CD4-positive, alpha-beta T cell (primary cell): Measurements from ENCODE around the gene PLXNB1. TPM values are rescaled to one million over a fixed set of nuclear protein-coding genes. Genes with fewer than 3 reads are reported as not detected.

Source experiments
- ATAC-seq: fragments of 200-7000 bp; cut with Tn5 transposase; one replicate; pipeline ENCODE4 v1.10.0; 2022; ENCODE audit warnings: mild to moderate bottlenecking; ENCODE audit not compliant: poor library complexity
- CTCF ChIA-PET: fragments of 350-600 bp; sonication (Branson Sonifier 250); formaldehyde crosslinking; loops from one replicate; lab custom pipeline; 2021; ENCODE audit warnings: antibody characterized with exemption, inconsistent platforms; lab: Charles Lee
- POLR2A ChIA-PET: fragments of 350-600 bp; sonication (Branson Sonifier 250); formaldehyde crosslinking; loops from one replicate; lab custom pipeline; 2021; ENCODE audit warnings: antibody characterized with exemption, inconsistent platforms; lab: Charles Lee
- DNase-seq, 14 experiments: peaks; one replicate each; pipeline ENCODE4 v3.0.0-alpha.2; 2013 to 2020; ENCODE audit warnings: mixed read lengths in 2 of 14
- H3K27ac ChIP-seq, 2 donors: one replicate each; pipeline versions ENCODE4 v1.5.1 to v1.7.0; 2013; ENCODE audit warnings: low read length in 2 of 2, low read depth in 1 of 2, mild to moderate bottlenecking in 1 of 2
- H3K27me3 ChIP-seq, 2 experiments: 1 replicate in 1 of 2; 2 replicates in 1 of 2; pipeline versions ENCODE4 v1.6.1 to v1.7.0; 2013; ENCODE audit warnings: low read length in 2 of 2, control low read depth in 1 of 2, mild to moderate bottlenecking in 1 of 2, moderate library complexity in 1 of 2; ENCODE audit not compliant: insufficient read depth in 2 of 2, control insufficient read depth in 1 of 2
- H3K36me3 ChIP-seq: one replicate; pipeline ENCODE4 v1.6.1; 2013; ENCODE audit warnings: low read length, control low read depth; ENCODE audit not compliant: insufficient read depth
- H3K4me1 ChIP-seq: one replicate; pipeline ENCODE4 v1.6.1; 2013; ENCODE audit warnings: low read length, control low read depth; ENCODE audit not compliant: insufficient read depth
- H3K4me3 ChIP-seq: one replicate; pipeline ENCODE4 v1.5.1; 2013; ENCODE audit warnings: mild to moderate bottlenecking, low read length, moderate library complexity
- H3K9me3 ChIP-seq, 2 experiments: 1 replicate in 1 of 2; 2 replicates in 1 of 2; pipeline versions ENCODE4 v1.6.1 to v1.7.0; 2013; ENCODE audit warnings: low read length in 2 of 2, mild to moderate bottlenecking in 2 of 2, control low read depth in 1 of 2, moderate library complexity in 1 of 2; ENCODE audit not compliant: control insufficient read depth in 1 of 2, insufficient read depth in 1 of 2
- H3K27ac Mint-ChIP-seq: one replicate; pipeline ENCODE4 v1.8.0; 2020; ENCODE audit warnings: mixed read lengths
- H3K27me3 Mint-ChIP-seq: one replicate; pipeline ENCODE4 v1.8.0; 2021; ENCODE audit warnings: mixed read lengths
- H3K36me3 Mint-ChIP-seq: one replicate; pipeline ENCODE4 v1.8.0; 2021; ENCODE audit warnings: low read depth, mixed read lengths
- H3K4me1 Mint-ChIP-seq: one replicate; pipeline ENCODE4 v1.8.0; 2021; ENCODE audit warnings: low read depth, mixed read lengths
- H3K4me3 Mint-ChIP-seq: one replicate; pipeline ENCODE4 v1.8.0; 2020; ENCODE audit warnings: mild to moderate bottlenecking, mixed read lengths
- H3K9me3 Mint-ChIP-seq: one replicate; pipeline ENCODE4 v1.8.0; 2020; ENCODE audit warnings: mixed read lengths
- intact Hi-C, 2 experiments: fragments of 100-400 bp; cut with DNase I in 1 of 2; cut with micrococcal nuclease in 1 of 2; formaldehyde crosslinking; loops; one replicate each; pipeline versions ENCODE4 v1.15.1 to v1.9.0; 2023 to 2025; cut with DNase I, micrococcal nuclease
- total RNA-seq, 174 experiments: library from RNA in 2 of 174; stranded (reverse) in 2 of 174; gene quantifications; one replicate each; pipeline ENCODE4 v1.2.3 and lab custom pipeline; 2021 to 2026
- TF ChIP-seq, protein P1 (sequence below): fragments of 200-600 bp; IDR thresholded peaks from one replicate; pipeline ENCODE4 v1.8.0; 2022; ENCODE audit warnings: antibody characterized with exemption, mild to moderate bottlenecking

Gene PLXNB1
- total RNA-seq, 2 experiments from 2014 or later, result 1.1 to 2.0 TPM

- Histone ChIP-seq H3K4me1 (peaks cover 38% of the 10 kb centered on the region), H3K27ac (no peak overlapping the region), H3K27me3 (no peaks in the 10 kb centered on the region), H3K36me3 (peaks cover 15% of the 10 kb centered on the region), H3K9me3 (no peaks in the 10 kb centered on the region), H3K4me3 (no peak overlapping the region)
- ChIA-PET CTCF (interaction anchor here (0.5 to 1.2 kb wide), 3 partner anchors 21 to 75 kb away, joined by 3 read pairs; no protein-coding TSS in a partner anchor), POLR2A (no interaction called here)
- ATAC-seq (no peak), DNase-seq (no peak)
- TF ChIP-seq, protein P1, sequence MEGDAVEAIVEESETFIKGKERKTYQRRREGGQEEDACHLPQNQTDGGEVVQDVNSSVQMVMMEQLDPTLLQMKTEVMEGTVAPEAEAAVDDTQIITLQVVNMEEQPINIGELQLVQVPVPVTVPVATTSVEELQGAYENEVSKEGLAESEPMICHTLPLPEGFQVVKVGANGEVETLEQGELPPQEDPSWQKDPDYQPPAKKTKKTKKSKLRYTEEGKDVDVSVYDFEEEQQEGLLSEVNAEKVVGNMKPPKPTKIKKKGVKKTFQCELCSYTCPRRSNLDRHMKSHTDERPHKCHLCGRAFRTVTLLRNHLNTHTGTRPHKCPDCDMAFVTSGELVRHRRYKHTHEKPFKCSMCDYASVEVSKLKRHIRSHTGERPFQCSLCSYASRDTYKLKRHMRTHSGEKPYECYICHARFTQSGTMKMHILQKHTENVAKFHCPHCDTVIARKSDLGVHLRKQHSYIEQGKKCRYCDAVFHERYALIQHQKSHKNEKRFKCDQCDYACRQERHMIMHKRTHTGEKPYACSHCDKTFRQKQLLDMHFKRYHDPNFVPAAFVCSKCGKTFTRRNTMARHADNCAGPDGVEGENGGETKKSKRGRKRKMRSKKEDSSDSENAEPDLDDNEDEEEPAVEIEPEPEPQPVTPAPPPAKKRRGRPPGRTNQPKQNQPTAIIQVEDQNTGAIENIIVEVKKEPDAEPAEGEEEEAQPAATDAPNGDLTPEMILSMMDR, result no peak
- no peak overlapping the region for H3K27ac Mint-ChIP-seq
- H3K9me3 Mint-ChIP-seq, result no peaks in the 10 kb centered on the region
- peaks cover 10% of the 10 kb centered on the region for H3K36me3 Mint-ChIP-seq
- intact Hi-C loops, result no loop called here
- no peaks in the 10 kb centered on the region for H3K27me3 Mint-ChIP-seq
- peak overlapping the region; percentile 38 for H3K4me3 Mint-ChIP-seq
- peaks cover 18% of the 10 kb centered on the region for H3K4me1 Mint-ChIP-seq
These were observed 2.8 kb upstream of the PLXNB1 start for GRCh38 chr3:48432411-48433371.

DNA sequence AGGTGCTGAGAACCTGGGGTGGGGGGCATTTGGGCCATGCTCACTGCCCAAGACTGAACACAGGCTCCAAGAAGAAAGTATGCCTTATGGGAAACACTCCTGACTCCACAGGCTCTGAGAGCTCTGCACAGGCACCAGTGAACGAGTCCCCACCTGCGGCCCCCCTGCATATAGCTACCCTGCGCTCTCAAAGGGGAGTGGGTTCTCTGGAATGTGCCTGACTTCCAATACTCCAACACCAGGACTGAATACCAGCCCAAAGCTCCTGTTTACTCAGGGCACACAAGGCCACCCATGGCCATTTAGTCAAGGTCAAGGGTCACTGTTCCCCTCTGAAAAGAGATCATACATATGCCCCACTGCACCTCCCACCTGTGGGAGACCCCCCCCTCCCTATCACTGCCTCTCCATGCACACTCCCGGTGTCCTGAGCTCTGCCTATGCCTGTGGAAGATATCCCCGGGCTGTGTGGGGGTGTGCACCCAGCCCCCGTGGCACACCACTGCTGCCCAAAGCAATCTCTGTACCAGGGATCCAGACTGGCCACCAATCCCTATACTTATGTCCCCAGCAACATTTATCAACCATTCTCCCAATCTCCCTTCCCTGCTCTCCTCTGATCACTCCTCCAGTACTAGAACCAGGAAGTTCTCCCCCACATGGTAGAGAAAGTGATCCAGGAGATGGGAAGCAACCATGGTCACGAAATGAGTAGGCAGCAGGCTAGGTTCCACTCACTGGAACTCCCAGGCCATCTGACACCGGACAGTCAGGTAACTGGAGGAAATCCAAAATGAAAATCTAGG, 1.5 kb upstream of the PLXNB1 start:
- peaks cover 35% of the 10 kb centered on the region for H3K4me1 ChIP-seq
- DNase-seq, result no peak
- no peak overlapping the region for H3K4me3 ChIP-seq
- intact Hi-C loops, result no loop called here
- H3K9me3 Mint-ChIP-seq, result no peaks in the 10 kb centered on the region
- TF ChIP-seq, protein P1, result no peak
- peak overlapping the region; percentile 87 for H3K4me3 Mint-ChIP-seq
- no peak overlapping the region for H3K27ac Mint-ChIP-seq
- no peaks in the 10 kb centered on the region for H3K27me3 Mint-ChIP-seq
- H3K36me3 ChIP-seq, result peaks cover 15% of the 10 kb centered on the region
- no peaks in the 10 kb centered on the region for H3K9me3 ChIP-seq
- ChIA-PET POLR2A (interaction anchor here (0.8 kb wide), 1 partner anchor 8 kb away, joined by 4 read pairs; the partner anchor contains the start of gene CCDC51), CTCF (no interaction called here)
- no peak overlapping the region for H3K27ac ChIP-seq
- H3K27me3 ChIP-seq, result no peaks in the 10 kb centered on the region
- peaks cover 10% of the 10 kb centered on the region for H3K36me3 Mint-ChIP-seq
- ATAC-seq, result no peak
- H3K4me1 Mint-ChIP-seq, result peaks cover 15% of the 10 kb centered on the region

DNA sequence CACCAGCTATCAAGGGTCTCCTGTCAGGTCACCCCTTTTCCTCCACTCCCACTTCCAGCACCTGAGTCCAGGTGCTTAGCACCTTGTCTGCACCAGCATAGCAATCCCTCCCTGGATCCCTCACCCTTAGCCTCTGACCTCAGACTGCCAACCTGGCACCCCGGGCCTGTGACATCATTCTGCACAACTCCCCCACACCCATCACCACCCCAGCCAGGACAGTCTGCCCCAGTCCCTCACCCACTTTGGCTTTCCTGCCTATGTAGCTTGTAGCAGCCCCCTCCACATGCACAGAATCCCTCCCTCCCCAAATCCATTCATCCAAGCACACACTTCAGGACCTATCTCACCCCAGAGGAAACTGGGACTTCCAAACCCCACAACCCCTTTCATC, 819 bp upstream of the PLXNB1 start:
- Histone ChIP-seq H3K4me3 (no peak overlapping the region), H3K27me3 (no peaks in the 10 kb centered on the region), H3K36me3 (peaks cover 15% of the 10 kb centered on the region), H3K4me1 (peaks cover 28% of the 10 kb centered on the region), H3K27ac (no peak overlapping the region), H3K9me3 (no peaks in the 10 kb centered on the region)
- Mint-ChIP-seq H3K9me3 (no peaks in the 10 kb centered on the region), H3K27me3 (no peaks in the 10 kb centered on the region), H3K27ac (no peak overlapping the region), H3K36me3 (peaks cover 10% of the 10 kb centered on the region), H3K4me3 (peak overlapping the region; percentile 87), H3K4me1 (peaks cover 15% of the 10 kb centered on the region)
- no peak for DNase-seq
- ATAC-seq, result no peak
- TF ChIP-seq, protein P1, result no peak
- ChIA-PET CTCF (no interaction called here), POLR2A (interaction anchor here (3.1 kb wide), 1 partner anchor 9 kb away, joined by 19 read pairs; the partner anchor contains the start of genes CCDC51 and TMA7)
- intact Hi-C loops, result no loop called here
